H7 (cell line): ENCODE results near the gene ERN1. TPM values are rescaled to one million over a fixed set of nuclear protein-coding genes. Genes with fewer than 3 reads are reported as not detected.
"Not testable (repeated sequence)": the region's sequence is repeated elsewhere in the genome, so short reads cannot be mapped to it uniquely, and the experiment has no call there.

Experiments
- DNase-seq: peaks from one replicate; pipeline ENCODE4 v3.0.0; 2012
- H3K27me3 ChIP-seq: 2 replicates; pipeline ENCODE4 v1.6.0; 2011; ENCODE audit warnings: mild to moderate bottlenecking, low read length; ENCODE audit not compliant: control insufficient read depth, insufficient read depth
- H3K36me3 ChIP-seq: replicated peaks from 2 replicates; pipeline ENCODE4 v1.5.1; 2011; ENCODE audit warnings: low read length; ENCODE audit not compliant: control insufficient read depth, insufficient read depth
- H3K4me3 ChIP-seq: 2 replicates; pipeline ENCODE4 v1.5.1; 2011; ENCODE audit warnings: low read depth, mild to moderate bottlenecking, control low read depth, low read length, moderate library complexity; ENCODE audit not compliant: insufficient read depth
- total RNA-seq: library from RNA; depleted of rRNA; stranded (reverse); fragments of >200 nt; shearing (Covaris generic); gene quantifications from 2 replicates; pipeline ENCODE4 v1.2.3, GENCODE V29; 2014

The ERN1 gene
- total RNA-seq, 1 experiment from 2014 or later = 1.8 TPM

DNA sequence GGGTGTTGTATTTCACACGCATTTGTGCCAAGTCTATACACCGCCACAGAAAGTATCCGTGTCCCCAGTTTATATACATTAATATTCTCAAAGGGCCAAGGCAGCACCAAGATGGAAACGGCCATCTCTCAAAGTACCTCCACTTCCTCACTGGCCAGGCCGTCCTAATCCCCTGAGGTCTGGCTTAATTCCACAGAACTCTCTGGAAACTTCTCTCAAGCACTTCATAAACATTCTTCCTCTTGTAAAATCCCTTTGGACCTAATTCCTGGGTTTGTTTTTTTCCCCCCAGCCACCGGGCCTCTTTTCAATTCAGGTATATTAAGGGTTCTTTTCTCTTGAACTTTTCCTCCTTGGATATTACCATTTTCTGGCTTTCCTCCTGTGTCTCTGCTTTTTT, 5.1 kb upstream of the ERN1 start:
- Histone ChIP-seq H3K27me3 (peaks cover 9% of the 10 kb centered on the region), H3K36me3 (no peaks in the 10 kb centered on the region), H3K4me3 (no peak overlapping the region)
- DNase-seq = no peak

- Histone ChIP-seq H3K27me3 (peaks cover 11% of the 10 kb centered on the region), H3K36me3 (no peaks in the 10 kb centered on the region), H3K4me3 (no peak overlapping the region)
- DNase-seq = no peak
Measured at GRCh38 chr17:64134216-64134970, 4.4 kb upstream of the ERN1 start.

- DNase-seq = peak; percentile 72
- Histone ChIP-seq H3K36me3 (no peaks in the 10 kb centered on the region), H3K4me3 (no peak overlapping the region), H3K27me3 (peaks cover 18% of the 10 kb centered on the region)
Measured at GRCh38 chr17:64133546-64134215, 3.7 kb upstream of the ERN1 start.

- Histone ChIP-seq H3K36me3 (no peaks in the 10 kb centered on the region), H3K4me3 (no peak overlapping the region), H3K27me3 (peaks cover 23% of the 10 kb centered on the region)
- no peak for DNase-seq
Measured at GRCh38 chr17:64131606-64132270, 1.8 kb upstream of the ERN1 start.

DNA sequence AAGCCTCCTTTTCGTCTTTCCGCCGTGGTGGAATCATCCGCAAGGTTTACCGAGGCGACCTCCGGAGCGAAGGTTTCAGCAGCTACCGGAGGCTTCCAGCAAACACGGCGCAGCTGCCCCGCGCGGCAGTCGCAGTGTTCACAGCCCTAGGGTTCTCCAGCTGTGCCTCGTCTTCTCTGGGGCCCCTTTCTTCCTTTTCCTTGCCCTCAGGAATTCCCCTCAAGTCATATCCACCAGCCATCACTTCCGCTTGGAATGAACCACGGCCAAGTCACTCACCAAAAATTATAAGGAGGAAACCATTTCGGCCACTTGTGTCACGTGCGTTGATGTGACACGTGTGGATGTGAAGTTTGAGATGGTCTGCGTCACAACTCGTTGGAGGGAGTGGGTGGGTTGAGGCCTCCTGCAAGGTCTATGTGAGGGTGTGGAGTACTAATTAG, 636 bp upstream of the ERN1 start:
- H3K36me3 ChIP-seq = no peaks in the 10 kb centered on the region
- no peak for DNase-seq
- peak overlapping the region; percentile 46 for H3K4me3 ChIP-seq
- H3K27me3 ChIP-seq = peaks cover 23% of the 10 kb centered on the region

DNA sequence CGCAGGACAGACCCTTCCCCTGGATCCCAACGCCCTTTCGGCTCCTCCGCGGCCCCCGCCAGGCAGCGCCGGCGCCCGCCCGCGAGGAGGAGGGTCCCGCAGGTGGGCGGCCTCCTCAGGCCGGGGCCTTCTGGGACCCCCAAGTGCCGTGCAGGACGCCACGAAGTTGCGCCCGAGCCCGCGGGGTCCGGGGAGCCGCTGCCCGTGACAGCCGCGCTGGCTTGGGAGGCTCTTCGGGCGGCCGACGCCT, 504 bp downstream of the ERN1 start:
- H3K36me3 ChIP-seq = no peaks in the 10 kb centered on the region
- peaks cover 23% of the 10 kb centered on the region for H3K27me3 ChIP-seq
- no peak for DNase-seq
- H3K4me3 ChIP-seq = peak overlapping the region; percentile 66

GRCh38 chr17:64128787-64129514, 993 bp downstream of the ERN1 start:
- peaks cover 23% of the 10 kb centered on the region for H3K27me3 ChIP-seq
- no peak for DNase-seq

GRCh38 chr17:64126918-64127317, 3.0 kb downstream of the ERN1 start:
- DNase-seq = no peak
- Histone ChIP-seq H3K36me3 (no peaks in the 10 kb centered on the region), H3K27me3 (peaks cover 23% of the 10 kb centered on the region), H3K4me3 (no peak overlapping the region)

More at GRCh38 chr17:64128787-64129514, 993 bp downstream of the ERN1 start:
- Histone ChIP-seq H3K36me3 (no peaks in the 10 kb centered on the region), H3K4me3 (peak overlapping the region; percentile 66)

DNA sequence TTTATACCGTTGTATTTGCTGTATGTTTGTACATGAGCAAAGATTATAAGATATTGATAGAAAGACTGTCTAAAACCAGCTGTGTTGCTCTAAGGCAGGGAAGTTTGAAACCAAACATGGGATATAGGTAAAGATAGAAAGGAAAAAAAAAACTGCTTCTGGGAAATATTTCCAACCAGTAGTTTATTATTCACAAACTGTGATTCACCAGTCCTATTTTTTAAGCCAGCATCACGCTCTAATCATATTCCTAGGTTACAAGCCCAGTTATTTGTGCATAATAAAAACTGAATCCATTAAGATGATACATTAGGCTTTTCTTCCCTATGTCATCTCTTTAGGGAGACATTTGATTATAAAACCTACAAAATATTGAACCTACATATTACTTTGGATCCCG, 4.0 kb downstream of the ERN1 start:
- H3K36me3 ChIP-seq = no peaks in the 10 kb centered on the region
- peaks cover 19% of the 10 kb centered on the region for H3K27me3 ChIP-seq
- DNase-seq = no peak
- H3K4me3 ChIP-seq = no peak overlapping the region

- peaks cover 14% of the 10 kb centered on the region for H3K27me3 ChIP-seq
- no peak overlapping the region for H3K4me3 ChIP-seq
- no peaks in the 10 kb centered on the region for H3K36me3 ChIP-seq
- DNase-seq = no peak
Measured at GRCh38 chr17:64124609-64125008, 5.3 kb downstream of the ERN1 start.

GRCh38 chr17:64123114-64123513, 6.8 kb downstream of the ERN1 start:
- Histone ChIP-seq H3K36me3 (no peaks in the 10 kb centered on the region), H3K27me3 (no peaks in the 10 kb centered on the region; the same call in 1 of the 2 replicates), H3K4me3 (no peak overlapping the region)
- no peak for DNase-seq

- H3K36me3 ChIP-seq, DNase-seq, H3K4me3 ChIP-seq, H3K27me3 ChIP-seq: not testable (repeated sequence)
Measured at GRCh38 chr17:64120972-64121786, 8.8 kb downstream of the ERN1 start.

GRCh38 chr17:64120159-64120810, 9.7 kb downstream of the ERN1 start:
- Histone ChIP-seq H3K36me3 (no peaks in the 10 kb centered on the region), H3K27me3 (no peaks in the 10 kb centered on the region), H3K4me3 (no peak overlapping the region)
- DNase-seq = no peak
